Body of pancreas (tissue), 4 donors: Measurements from ENCODE around the gene PCNX1.

Source experiments
- CTCF ChIP-seq, 7 experiments: fragments of 450-650 bp in 4 of 7; fragments of 200-600 bp in 3 of 7; sonication (generic) in 3 of 7; IDR thresholded peaks; one replicate each; pipeline ENCODE4 v1.5.1; 2016 to 2019; ENCODE audit warnings: antibody characterized with exemption in 7 of 7
- POLR2A ChIP-seq, 3 donors: fragments of 450-650 bp; IDR thresholded peaks; one replicate each; pipeline ENCODE4 v1.6.1; 2016; ENCODE audit warnings: antibody characterized with exemption in 3 of 3, mild to moderate bottlenecking in 2 of 3

GRCh38 chr14:71133296-71133695, 226.0 kb downstream of the PCNX1 start:
- TF ChIP-seq CTCF (IDR thresholded peaks at IDR 0.05): no peak
- no peak for TF ChIP-seq POLR2A (IDR thresholded peaks at IDR 0.05)
